Measurements from ENCODE around the gene NSUN4.
"Not testable (repeated sequence)": the region's sequence is repeated elsewhere in the genome, so short reads cannot be mapped to it uniquely, and the experiment has no call there.

NSUN4 gene

GRCh38 chr1:46328182-46328581 lies 12.4 kb upstream of the NSUN4 start:
- DNase-seq, result not testable (repeated sequence)

DNA sequence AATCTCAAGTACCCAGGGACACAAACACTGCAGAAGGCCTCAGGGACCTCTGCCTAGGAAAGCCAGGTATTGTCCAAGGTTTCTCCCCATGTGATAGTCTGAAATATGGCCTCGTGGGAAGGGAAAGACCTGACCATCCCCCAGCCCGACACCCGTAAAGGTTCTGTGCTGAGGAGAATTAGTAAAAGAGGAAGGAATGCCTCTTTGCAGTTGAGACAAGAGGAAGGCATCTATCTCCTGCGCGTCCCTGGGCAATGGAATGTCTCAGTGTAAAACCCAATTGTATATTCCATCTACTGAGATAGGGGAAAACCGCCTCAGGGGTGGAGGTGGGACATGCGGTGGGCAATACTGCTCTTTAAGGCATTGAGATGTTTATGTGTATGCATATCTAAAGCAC lies 10.8 kb upstream of the NSUN4 start:
- DNase-seq, result not testable (repeated sequence)

GRCh38 chr1:46330381-46330780 lies 10.2 kb upstream of the NSUN4 start:
- not testable (repeated sequence) for DNase-seq

DNA sequence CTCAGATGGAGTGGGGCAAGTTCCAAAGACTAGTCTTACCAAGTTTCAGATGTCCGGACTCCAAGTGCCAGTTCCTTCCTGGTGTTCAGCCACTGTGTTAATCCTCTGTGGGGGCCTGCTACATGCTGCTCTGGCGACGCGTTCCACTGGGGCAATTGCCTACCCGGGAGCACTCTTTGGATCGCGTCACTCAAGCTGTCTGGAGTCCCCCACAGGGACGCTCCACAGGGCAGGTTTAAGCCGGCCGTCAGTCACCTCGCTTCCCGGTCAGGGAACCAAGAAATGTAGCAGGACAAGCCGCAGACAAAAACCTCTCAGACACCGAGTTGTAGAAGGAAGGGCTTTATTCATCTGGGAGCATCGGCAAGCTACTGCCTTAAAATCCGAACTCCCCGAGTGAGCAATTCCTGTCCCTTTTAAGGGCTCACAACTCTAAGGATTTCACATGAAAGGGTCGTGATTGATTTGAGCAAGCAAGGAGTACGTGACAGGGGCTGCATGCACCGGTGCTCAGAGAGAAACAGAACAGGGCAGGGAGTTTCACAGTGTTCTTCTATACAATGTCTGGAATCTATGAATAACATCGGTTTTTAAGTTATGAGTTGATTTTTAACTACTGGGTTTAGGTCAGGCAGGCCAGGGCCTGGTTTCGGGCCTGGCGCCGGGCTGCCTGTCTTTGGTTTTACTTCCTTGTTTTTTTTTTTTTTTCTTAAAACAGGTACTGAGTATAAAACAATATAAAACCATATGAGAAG lies 8.6 kb upstream of the NSUN4 start:
- DNase-seq, result not testable (repeated sequence)

GRCh38 chr1:46333300-46334029 lies 7.1 kb upstream of the NSUN4 start:
- DNase-seq, result peak; percentile 19

DNA sequence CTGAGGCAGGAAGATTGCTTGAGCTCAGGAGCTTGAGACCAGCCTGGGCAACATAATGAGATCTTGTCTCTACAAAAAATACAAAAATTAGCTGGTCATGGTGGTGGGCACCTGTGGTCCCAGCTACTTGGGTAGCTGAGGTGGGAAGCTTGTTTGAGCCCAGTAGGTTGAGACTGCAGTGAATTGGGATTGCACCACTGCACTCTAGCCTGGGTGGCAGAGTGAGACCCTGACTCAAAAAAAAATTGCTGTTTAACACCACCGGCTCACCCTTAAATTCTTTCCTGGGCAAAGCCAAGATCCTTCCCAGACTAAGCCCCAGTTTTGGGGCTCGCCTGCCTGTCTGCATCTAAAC lies 6.6 kb upstream of the NSUN4 start:
- no peak for DNase-seq

DNA sequence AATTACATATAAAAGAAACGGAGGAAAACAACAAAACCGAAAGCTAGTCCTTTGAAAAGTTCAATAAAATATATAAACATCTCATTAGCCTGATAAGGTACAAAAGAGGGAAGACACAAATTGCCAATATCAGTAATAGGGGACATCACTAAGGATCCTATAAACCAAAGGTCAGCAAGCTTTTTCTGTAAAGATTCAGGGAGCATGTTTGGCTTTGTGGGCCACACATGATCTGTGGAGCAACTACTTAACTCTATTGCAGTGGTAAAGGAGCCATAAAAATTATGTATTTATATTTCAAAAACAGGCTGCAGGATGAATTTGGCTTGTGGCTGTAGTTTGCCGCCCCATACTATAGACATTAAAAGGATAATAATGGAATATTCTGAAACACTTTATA lies 5.5 kb upstream of the NSUN4 start:
- DNase-seq, result no peak

- not testable (repeated sequence) for DNase-seq
Measured at GRCh38 chr1:46337409-46337808, 3.2 kb upstream of the NSUN4 start.

GRCh38 chr1:46341222-46342083 lies 846 bp downstream of the NSUN4 start:
- no peak for DNase-seq

GRCh38 chr1:46342084-46342656 lies 1.6 kb downstream of the NSUN4 start:
- no peak for DNase-seq

GRCh38 chr1:46342677-46343350 lies 2.2 kb downstream of the NSUN4 start:
- no peak for DNase-seq

DNA sequence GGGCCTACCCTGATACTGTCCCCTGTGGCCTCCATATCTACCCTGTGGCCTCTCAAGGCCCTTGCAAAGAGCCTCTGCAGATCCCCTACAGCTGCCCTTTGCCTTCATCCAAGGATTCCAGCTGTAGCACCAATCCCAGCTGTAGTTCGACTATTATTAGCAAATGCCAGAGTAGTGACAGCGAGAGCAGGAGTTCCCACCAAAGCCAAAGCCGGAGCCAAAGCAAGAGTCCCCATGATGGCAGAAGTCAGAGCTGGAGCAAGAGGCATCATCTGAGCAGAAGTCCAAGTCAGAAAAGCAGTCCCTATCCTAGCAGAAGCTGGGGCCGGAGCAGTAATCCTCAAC lies 2.7 kb downstream of the NSUN4 start:
- no peak for DNase-seq

DNA sequence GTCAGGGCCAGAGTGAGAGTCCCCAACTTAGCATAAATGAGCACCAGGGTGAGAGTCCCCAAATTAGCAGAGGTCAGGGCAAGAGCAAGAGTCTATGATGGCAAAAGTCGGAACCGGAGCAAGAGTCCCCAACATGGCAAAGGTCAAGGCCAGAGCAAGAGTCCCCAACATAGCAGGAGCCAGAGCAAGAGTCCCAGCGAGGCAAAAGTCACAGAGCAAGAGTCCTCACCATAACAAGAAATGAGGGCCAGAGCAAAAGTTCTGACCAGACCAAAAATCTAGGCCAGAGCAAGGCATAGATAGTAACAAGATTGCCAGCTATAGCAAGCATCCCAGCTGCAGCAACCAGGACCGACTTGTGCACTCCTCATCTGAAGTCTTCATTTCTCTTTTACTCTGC lies 3.1 kb downstream of the NSUN4 start:
- no peak for DNase-seq

- no peak for DNase-seq
Measured at GRCh38 chr1:46344481-46344880, 3.9 kb downstream of the NSUN4 start.

DNA sequence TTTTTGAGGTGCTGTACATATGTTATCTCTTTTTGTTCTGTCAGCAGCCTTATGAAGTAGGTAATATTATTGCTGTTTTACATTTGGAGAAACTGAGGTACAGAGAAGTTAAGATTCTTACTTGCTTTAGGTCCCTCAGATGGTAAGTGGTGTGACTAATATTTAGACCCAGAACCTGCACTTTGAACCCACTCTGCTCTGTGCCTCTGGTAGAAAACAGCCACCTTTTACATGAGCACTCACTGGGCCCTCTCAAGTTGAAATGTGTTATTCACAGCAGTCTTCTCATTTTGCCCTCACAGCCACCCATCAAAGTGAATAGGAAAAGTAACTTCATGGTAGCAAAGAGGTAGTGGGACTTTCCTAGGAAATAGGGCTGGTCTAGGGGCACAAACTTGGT lies 4.7 kb downstream of the NSUN4 start:
- no peak for DNase-seq

DNA sequence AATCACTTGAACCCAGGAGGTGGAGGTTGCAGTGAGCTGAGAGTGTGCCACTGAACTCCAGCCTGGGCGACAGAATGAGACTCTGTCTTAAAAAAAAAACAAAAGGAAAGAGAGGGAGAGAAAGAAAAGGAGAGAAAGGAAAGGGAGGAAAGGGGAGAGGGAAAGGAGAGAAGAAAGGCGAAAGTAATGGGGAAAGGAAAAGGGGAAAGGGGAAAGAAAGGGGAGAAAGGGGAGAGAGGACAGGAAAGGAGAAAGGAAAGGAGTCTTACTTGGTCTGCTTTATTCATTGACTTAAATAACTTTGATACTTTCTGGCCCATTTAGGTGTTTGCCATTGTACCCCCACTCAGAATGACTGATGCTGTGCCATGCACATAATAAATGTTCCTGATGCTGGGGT lies 11.8 kb downstream of the NSUN4 start:
- DNase-seq, result no peak

DNA sequence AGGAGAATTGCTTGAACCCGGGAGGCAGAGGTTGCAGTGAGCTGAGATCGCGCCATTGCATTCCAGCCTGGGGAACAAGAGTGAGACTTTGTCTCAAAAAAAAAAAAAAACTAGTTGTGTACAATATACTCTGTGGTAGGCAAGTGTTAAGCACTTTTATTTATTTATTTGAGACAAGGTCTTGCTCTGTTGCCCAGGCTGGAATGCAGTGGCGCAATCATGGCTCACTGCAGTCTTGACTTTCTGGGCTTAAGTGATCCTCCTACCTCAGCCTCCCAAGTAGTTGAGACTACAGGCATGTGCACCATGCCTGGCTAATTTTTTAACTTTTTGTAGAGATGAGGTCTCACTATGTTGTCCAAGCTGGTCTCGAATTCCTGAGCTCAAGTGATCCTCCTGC lies 15.3 kb downstream of the NSUN4 start:
- DNase-seq, result not testable (repeated sequence)

DNA sequence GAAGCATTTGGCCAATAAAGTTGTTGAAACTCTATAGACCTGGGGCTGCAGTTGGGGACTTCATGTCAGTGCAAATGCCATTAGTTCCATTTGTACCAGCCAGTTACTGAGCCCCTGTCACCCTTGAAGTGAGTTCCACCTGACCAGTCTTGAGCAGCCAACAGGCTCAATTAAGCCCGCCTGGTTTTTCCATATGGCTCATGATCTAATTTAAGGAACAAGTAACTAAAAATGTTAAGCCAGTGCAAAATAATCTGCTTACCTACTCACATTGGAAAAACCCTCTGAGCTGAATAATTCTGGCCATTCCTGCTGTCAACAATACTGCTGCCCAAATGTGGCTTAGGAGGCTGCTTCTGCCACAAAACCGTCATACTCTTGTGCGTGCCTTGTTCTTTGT lies 21.6 kb downstream of the NSUN4 start:
- no peak for DNase-seq

DNA sequence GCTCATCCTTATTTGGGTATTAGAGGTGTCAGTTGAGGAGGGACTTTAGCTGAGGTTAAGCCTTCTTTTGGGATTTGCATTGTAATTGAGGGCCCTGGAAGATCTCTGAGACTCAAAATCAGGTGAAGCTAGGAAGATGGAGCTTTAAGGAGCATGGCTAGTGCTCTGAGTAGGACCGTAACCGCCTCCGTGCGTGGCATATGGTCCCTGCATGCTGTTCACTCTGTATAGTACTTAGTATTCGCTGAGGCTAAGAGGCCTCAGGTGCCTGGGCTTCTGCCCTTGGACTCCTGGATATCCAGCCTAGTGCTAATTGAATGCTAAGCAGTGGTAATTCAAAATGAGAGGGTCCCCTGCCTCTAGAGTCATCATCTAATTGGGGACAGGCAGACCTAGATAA lies 22.5 kb downstream of the NSUN4 start:
- DNase-seq, result no peak

- no peak for DNase-seq
Measured at GRCh38 chr1:46364612-46365011, 24.0 kb downstream of the NSUN4 start.

GRCh38 chr1:46365796-46366195 lies 25.2 kb downstream of the NSUN4 start:
- DNase-seq, result not testable (repeated sequence)

DNA sequence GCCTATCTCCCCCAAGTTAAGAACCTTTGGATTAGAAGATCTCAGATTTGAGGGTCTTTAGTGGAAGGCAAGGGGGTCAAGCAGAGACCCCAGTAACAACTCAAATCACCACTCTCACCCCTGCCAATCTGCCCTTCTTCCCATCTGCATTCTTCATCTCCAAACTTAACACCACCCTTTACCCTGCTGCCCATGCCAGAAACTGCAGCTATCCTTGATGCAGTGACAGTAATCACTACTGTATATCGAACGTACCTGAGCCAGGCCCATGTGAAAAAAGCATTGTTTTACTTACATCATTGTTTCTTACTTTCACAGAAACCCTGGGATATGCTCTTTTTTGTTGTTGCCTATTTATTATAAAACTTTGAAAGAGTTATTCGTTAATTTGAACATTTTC lies 26.5 kb downstream of the NSUN4 start:
- no peak for DNase-seq

DNA sequence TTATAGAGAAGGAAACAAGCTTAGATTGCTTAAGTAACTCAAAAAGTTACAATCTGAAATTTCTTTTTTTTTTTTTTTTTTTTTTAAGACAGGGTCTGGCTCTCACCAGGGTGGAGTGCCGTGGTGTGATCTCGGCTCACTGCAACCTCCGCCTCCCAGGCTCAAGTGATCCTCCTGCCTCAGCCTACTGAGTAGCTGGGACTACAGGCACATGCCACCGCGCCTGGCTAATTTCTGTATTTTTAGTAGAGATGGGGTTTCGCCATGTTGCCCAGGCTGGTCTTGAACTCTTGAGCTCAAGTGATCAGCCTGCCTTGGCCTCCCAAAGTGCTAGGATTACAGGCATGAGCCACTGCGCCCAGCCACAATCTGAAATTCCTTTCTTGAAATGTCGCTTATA lies 27.1 kb downstream of the NSUN4 start:
- not testable (repeated sequence) for DNase-seq
